RCC 7860 (cell line): ENCODE results near the gene MARCHF3.
A peak's percentile ranks its signal among the peaks of the same experiment; 100 is the strongest.
"Not testable (repeated sequence)": the region's sequence is repeated elsewhere in the genome, so short reads cannot be mapped to it uniquely, and the experiment has no call there.

Source experiments
- DNase-seq: peaks from one replicate; pipeline ENCODE4 v3.0.0-alpha.2; 2015; ENCODE audit warnings: low spot score
- FAIRE-seq: peaks from 2 replicates; lab custom pipeline; 2012; peaks lifted over from hg19 to GRCh38; lab: Jason Lieb, UNC

Gene MARCHF3

DNA sequence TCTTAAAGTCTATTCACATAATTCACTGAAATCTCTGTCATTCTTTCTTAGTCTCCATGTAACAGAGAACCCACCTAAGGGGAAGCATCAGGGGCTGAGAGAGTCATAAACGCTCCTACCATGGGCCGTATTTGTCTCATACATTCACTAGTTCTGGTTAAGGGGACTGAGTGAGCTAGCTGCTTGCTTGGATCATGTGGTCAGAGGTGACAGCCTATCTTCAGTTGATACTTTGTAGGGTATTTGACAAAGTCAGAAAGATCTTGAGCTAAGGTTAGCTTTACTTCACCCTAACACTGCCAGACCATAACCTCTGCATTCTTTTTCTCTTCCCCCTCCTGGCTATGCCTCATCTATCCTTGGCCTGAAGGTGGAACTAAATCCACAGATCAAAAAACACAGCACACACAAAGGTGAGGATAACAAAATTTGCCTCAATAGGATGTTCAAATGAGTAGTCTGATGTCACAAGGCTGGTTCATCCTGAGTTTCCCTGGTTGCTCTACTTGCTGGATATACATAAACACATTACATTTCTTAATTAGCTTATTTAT is 66.5 kb downstream of the MARCHF3 start:
- no peak for DNase-seq
- no peak for FAIRE-seq

DNA sequence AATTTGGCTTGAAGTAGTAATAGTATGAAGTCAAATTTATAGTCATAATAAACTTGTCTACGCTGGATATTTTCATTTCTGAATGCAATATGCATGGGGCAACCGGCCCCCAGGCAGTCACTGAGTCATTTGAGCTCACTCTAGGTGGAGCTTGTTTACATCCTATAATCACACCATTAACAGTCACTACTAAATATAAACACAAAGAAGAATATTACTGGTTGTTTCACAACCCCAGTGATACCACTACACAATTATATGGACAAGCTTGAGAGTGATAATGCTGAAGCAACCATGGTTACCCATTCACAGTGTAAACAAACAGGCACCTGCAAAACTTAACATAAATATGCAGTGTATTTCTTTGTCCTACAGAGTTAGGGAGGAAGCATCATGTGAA is 68.7 kb downstream of the MARCHF3 start:
- FAIRE-seq (no peak), DNase-seq (no peak)

DNA sequence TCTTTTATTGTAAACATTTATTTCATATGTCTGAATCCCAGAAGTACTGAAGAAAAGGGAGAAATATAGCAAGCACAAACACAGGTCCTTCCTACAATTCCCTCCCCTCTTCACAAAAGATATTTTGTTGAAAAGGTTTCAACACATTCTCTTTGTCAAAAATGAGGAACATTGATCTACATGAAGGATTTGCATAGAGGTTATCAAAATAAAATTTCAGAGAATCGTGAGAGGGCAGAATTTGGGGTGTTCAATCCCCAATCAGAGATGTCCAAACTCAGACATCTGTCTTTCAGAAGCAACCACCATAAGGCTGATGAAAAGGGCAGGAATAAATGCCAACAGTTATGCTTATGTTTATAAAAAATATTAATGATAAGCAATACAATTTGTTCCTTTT is 69.2 kb downstream of the MARCHF3 start:
- FAIRE-seq: no peak
- DNase-seq: no peak

DNA sequence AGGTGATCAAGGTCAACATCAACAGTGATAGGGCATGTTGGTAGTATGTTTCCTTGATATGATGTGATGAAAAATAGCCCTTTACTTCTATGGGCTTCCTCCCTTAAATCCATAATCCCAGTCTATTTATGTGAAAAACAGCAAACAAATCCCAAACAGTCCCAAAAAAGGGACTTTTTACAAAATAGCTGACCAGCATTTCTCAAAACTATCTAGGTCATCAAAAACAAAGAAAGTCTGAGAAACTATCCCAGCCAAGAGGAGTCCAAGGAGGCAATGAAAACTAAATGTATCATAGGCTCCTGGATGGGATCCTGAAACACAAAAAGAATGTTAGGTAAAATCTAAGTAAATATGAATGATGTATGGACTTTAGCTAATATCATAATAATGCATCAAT is 71.2 kb downstream of the MARCHF3 start:
- no peak for FAIRE-seq
- no peak for DNase-seq

DNA sequence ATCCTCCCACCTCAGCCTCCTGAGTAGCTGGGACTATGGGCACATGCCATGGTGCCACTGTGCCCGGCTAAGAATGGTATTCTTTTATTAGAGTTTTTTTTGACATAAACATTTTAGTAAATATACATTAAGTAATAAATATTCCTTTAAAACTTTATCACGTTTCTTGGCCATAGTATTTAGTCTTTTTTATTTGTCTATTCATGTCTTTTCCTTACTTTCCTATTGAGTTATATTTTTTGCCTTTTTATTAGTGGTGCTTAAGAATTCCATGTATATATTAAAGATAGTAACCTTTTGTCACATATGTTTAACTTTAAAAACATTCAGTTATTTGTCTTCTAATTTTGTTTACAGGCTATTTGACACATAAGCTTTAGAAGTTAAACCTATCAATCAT is 73.4 kb downstream of the MARCHF3 start:
- FAIRE-seq (peak; percentile 10), DNase-seq (no peak)

DNA sequence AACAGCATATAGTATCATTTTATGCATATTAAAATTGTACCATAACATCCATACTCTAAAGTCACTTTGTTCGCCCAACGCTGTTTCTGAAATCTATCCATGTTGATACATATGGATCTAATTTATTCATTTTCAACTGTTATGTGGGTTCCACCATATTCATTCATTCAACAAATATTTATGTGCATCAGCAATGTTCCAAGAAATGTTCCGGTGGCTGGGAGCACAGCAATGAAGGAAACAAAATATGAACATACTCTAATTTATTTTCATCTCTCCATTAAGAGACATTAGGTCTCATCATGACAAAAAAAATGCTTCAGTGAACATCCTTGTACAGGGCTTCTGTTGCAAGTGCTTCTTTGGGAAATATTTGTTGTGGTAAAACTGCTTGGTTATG is 75.4 kb downstream of the MARCHF3 start:
- DNase-seq: no peak
- FAIRE-seq: no peak

DNA sequence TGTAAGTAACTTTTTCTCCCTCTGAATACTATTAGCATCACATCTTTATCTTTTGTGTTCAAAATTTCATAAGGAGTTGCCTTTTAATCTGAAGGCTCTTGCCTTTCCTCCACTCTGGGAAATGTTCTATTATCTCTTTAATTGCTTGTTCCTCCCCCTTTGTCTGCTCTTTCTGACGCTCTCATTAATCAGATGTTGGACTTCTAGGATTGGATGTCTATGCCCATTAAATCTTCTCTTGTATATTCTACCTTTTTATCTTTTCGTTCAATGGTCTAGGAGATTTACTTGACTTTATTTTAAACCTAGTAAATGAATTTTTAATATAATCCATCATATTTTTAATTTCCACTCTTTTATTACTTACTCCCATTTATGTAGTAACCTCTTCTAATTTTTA is 76.7 kb downstream of the MARCHF3 start:
- DNase-seq (no peak), FAIRE-seq (no peak)

DNA sequence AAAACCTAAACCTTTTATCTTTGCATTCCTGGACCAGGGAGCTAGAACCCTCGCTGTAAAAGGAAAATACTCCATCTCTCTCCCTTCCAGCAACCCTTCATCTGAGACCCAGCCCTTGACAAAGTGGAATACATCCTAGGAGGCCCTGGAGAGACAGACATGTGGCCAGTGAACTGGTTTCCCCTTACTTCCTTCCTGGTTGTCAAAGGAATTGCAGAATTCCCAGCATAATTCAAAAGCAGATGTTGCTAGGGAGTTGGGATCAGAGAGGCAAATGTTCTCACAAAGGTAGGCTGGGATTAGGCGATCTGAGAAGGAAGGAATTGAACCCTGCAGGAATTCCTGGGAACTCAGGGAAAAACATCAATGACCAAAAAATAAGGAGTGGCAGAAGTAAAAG is 80.9 kb downstream of the MARCHF3 start:
- no peak for FAIRE-seq
- DNase-seq: no peak

DNA sequence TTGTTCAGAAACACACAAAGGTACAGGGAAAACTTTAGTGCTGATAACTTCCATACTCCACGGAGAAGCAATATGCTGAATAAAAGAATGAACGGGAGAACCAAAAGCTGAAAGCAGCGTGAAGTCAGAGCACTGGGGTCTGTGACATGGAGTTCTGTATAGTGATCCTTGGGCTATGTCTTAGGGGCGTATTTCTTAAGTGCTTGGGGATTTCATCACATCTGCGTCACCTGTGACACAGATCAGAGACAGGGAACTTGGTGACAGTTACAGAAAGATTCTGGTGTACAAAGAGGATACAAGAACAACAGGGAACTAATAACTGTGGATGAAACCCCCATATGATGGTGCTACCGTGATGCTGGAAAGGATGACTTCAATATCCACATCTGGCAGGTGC is 81.9 kb downstream of the MARCHF3 start:
- no peak for FAIRE-seq
- no peak for DNase-seq

DNA sequence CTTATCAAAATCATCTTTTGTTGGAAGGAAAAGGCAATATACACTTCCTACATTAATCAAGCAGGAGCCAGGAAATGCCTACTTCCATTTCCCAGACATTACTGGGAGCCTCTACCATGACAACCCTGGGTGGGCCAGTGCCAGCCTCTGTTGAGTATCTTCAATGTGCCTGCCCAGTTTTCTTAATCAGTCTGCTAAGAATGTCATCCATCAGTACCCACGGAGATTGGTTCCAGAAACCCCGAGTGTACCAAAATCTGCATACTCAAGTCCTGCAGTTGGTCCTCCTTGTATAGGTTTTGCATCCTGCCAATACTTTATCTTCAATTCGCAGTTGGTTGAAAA is 82.4 kb downstream of the MARCHF3 start:
- DNase-seq (no peak), FAIRE-seq (no peak)

DNA sequence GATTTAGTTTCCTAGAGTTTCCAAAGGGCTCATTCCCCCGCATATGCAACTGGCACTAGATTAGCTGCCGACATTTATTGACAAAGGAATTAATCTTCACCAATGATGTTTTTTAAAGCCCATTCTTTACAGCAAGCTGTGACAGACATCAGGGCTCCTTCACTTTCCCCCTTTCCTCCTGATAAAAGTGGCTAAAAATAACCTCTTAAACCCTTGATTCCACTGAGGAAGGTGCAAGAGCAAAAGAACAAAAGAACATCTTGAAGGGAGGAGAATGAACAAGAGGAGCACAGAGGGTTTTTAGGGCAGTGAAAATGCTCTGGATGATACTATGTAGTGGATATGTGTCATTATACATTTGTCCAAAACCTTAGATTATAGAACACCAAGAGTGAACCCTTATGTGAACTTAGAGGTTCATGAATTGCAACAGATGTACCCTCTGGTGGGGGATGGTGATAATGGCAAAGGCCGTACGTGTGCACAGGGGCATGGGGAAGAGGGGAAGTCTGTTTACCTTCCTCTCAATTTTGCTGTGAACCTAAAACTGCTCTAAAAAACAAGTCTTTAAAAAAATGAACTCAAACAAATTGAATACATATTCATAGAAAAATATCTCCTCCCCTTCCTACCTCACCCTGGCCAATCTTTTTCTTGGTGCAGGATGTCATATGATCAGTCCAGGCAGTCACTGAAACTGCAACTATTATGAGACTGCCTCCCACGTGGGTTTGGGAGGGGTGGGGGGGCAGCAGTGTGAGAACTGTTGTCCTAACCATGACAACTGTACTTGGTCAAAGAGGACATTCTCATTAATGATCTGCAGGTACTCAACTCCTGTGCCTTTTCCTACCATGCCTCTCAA is 83.0 kb downstream of the MARCHF3 start:
- peak; percentile 10 for DNase-seq
- no peak for FAIRE-seq

DNA sequence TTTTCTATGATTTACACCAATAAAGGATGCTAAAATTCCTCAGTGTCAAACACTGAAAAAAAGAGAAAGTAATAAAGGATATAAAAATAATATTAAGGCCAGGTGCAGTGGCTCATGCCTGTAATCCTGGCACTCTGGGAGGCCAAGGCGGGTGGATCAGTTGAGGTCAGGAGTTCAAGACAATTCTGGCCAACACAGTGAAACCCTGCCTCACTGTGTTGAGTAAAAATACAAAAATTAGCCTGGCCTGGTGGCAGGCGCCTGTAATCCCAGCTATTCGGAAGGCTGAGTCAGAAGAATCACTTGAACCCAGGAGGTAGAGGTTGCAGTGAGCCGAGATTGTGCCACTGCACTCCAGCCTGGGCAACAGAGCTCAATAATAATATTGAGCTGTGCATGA is 87.5 kb downstream of the MARCHF3 start:
- FAIRE-seq, DNase-seq: not testable (repeated sequence)

DNA sequence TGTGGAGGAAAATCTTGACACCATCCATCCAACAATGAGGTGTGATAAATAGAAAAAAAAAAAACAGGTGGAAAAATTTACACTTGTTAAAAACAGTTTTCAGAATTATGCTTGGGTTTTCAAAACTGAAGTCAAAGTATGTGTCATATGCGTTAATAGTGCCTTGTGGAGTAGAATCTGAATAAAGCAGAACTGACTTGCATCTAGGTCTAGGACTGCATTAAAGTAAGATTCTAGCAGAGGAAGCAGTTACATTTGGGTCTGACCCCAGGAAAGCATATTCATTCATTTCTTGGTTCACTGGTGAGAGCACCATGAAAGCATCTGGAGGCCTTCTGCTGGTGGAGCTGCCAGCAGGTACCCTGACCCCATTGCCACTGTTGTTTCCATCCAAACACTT is 89.0 kb downstream of the MARCHF3 start:
- FAIRE-seq (no peak), DNase-seq (no peak)

DNA sequence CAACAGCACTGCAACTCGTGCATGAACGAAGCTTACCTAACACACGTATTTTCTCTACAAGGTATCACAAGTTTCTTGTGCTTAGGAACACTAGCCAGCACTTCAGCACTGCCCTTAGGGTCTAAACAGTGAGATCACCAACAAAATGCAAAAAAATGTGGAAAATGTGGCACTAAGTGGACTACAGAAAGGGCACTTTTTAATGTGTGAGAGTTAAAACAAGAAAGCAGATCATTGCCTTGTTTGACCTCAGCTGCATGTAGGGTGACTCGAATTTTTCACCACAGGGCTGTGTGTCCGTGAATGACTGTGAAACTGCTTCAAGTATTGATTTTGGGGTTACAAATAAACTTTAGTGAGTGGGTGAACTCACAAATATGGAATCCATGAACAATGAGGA is 90.5 kb downstream of the MARCHF3 start:
- FAIRE-seq (no peak), DNase-seq (no peak)

DNA sequence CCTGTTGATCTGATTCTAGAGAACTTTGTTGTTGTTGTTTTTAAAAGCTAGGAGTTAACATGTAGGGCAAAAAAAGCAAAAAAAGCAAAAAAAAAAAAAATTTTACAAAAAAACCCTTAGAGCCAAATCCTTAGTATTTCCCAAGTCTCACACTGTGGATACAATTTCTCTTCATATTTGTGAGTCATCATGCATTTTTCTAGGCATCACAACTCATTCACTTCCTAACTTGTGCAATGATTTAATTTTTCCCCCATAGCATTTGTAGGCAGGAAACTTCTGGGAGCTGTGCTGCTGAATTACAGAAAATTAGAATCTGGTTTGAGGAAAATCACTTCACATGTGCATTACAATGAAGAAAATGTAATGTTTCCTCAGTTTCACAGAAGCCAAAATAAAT is 91.9 kb downstream of the MARCHF3 start:
- peak; percentile 78 for FAIRE-seq

DNA sequence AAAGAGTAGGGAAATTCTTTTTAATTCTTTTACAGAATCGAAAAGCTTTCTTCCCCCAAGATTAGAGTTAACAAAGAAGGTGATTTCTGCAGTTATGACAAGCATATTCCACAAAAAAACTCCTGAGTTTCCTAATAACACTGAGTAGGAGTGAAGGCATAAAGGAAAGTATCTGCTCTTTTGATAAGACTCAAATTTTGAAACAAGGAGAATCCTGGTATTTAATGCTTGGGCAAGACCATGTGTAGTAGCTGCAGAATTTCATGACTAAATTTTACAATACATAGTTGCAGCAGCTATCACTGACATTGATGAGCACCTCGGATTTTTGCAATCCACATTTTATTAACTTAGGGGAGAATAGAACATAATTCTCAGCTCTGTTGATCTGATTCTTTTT is 92.6 kb downstream of the MARCHF3 start:
- FAIRE-seq (no peak), DNase-seq (no peak)

More for the DNA sequence above, 91.9 kb downstream of the MARCHF3 start:
- peak; percentile 46 for DNase-seq

DNA sequence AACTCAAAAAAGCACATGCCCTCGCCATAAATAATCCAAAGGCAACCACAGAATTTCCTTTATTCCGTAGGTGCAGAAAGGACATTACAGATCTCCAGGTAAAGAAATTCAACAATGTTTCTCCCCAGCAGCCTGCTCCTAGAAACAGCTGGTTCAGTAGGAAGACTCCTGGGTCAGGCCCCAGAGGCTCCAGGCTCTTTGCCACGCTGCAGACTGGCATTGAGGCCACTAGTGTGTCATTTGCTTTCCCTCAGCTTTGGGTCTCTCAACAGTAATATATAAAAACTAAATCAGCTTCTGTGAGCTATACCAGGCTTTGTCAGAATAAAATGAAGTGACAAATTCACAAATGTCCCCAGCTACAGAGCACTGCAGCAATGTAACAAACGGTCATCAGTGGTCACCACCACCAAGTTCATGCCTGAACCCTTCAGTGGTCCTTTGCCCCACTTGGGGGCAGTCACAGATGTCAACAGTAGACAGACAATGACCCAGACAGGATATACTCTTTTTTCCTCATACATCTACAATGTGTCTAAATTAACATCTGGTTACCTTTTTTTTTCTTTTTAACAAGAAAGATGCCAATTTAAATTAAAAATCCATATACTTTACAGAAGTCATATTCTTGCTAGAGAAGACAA is 93.5 kb downstream of the MARCHF3 start:
- FAIRE-seq: no peak
- DNase-seq: no peak

DNA sequence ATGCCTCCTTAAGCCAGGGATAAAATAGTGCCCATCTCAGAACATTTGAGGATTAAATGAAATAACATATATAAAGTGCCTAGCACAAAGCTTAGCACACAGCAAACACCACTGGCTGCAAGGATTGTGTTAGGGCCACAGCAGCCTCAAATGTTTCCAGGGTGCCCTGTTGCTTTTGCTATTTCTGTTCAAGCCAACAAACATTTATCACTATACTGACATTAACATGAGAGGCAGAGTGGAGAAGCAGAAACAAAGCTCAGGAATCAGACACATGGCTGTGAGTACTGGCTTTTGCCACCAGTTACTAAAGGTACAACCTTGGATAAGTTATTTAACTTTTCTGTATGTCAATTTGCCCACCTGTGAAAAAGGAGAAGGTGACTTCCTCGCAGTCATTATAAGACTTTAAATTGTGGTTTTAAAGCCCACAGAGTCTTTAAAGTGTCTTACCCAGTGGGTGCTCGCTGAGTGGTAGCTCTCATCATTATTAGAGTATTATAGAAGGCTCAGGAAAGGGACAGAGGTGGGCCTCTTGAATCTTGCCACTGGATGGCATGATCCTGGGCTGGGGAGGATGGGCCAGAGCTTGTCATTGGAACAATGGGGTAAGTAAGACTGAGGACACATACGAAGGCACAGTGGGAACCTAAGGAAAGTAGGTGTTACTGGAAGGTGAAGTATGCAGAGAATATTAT is 98.2 kb downstream of the MARCHF3 start:
- DNase-seq (no peak), FAIRE-seq (no peak)

DNA sequence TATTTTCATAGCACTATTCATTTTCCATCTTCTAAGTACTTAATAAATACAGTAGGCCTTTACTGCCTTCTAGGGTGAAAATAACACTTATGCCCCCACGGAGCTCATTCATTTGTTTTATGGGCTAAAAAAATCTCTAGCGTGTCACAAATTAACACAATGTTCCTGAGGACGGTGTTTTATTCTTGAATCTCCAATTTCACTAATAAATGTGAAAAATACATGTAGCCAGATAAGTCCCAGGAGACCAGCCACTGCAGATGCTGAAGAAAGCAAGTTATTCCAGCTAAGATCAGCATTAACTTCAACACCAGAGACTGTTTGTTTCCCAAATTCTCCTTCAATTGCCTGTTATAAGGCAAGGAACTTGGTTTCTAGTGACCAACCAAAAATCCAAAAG is 102.3 kb downstream of the MARCHF3 start:
- no peak for DNase-seq
- FAIRE-seq: no peak

DNA sequence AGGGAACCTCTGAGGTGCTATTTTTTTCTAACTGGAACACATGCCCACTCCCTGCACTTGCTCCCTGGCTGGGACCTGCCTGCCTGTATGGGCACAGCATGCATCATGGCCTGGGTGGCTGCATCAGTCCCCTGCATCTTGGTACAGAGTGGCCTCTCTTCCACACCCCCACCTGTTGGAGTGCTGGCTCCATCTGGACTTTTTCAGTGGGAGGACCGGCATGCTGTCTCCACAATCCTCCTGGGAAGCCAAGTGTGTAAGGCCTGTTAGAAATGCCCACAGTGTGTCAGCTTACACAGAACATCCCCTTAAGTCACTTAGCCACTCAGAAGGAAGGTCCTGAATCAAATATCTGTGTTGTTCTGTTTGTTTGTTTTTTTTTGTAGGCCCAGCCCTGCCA is 102.9 kb downstream of the MARCHF3 start:
- FAIRE-seq: no peak

DNA sequence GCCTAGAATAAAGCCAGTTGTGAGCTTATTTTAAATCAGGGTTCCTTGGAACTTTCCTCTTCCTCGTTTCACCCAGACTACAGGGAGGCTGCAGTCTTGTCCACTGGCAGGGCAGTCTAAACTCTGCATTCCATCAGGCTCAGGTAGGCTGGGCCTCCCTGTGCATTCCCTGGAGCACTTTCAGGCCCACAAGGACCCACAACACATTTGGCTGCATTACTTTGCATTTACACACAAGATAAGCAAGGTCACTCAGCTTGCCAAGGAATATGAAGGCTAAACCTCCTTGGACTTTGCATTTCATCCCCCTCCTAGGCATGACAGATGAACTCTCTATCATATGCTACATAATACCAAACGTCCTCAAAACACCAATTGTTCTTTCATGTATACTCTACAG is 104.2 kb downstream of the MARCHF3 start:
- no peak for FAIRE-seq

More for the DNA sequence above, 102.9 kb downstream of the MARCHF3 start:
- no peak for DNase-seq

DNA sequence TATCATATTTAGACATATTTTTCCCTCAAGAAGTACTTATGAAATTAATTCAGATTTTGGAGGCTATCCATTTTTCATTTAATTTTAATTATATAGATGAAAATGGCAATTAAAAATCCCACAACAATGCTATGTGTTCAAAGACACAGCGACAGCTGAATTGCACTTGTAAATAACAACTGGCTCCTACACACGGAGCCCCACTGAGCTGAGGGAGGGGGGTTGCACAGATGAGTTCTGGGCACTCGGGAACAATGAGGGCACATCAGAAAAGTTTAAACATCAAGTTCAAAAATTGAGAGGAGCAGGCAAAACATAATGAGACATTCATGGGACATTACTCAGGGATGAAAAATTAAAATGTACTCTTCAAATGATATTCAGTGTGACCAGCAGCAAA is 104.9 kb downstream of the MARCHF3 start:
- FAIRE-seq (no peak), DNase-seq (no peak)

More for the DNA sequence above, 104.2 kb downstream of the MARCHF3 start:
- no peak for DNase-seq
